Measurements from ENCODE around the gene TLR5. TPM values are rescaled to one million over a fixed set of nuclear protein-coding genes. Genes with fewer than 3 reads are reported as not detected.

TLR5 gene
- total RNA-seq, 3 donors from 2014 or later = 11.5 to 33.5 (median 16.5) TPM

GRCh38 chr1:223156343-223156742 lies 13.3 kb upstream of the TLR5 start:
- no peak for DNase-seq (ENCODE audit: low spot score in 2 of 2)
- Histone ChIP-seq H3K4me3 (no peak overlapping the region), H3K36me3 (no peaks in the 10 kb centered on the region), H3K4me1 (no peaks in the 10 kb centered on the region), H3K27ac (no peak overlapping the region), H3K9me3 (no peaks in the 10 kb centered on the region), H3K27me3 (no peaks in the 10 kb centered on the region)
- no peak for TF ChIP-seq POLR2AphosphoS5 (IDR thresholded peaks at IDR 0.05)
- no peak for TF ChIP-seq POLR2A (IDR thresholded peaks at IDR 0.05)
- TF ChIP-seq CTCF (IDR thresholded peaks at IDR 0.05) = no peak
- intact Hi-C loops (cut with DNase I; ENCODE audit: low total_unique reads) = no loop called here

- Histone ChIP-seq H3K27me3 (no peaks in the 10 kb centered on the region), H3K36me3 (no peaks in the 10 kb centered on the region), H3K4me3 (no peak overlapping the region), H3K9me3 (no peaks in the 10 kb centered on the region), H3K4me1 (no peaks in the 10 kb centered on the region), H3K27ac (no peak overlapping the region)
- no peak for TF ChIP-seq POLR2AphosphoS5 (IDR thresholded peaks at IDR 0.05)
- TF ChIP-seq CTCF (IDR thresholded peaks at IDR 0.05) = no peak
- TF ChIP-seq POLR2A (IDR thresholded peaks at IDR 0.05) = no peak
- no peak for DNase-seq (ENCODE audit: low spot score in 2 of 2)
- intact Hi-C loops (cut with DNase I; ENCODE audit: low total_unique reads) = no loop called here
Measured at GRCh38 chr1:223155153-223155552, 12.1 kb upstream of the TLR5 start.

- Histone ChIP-seq H3K27me3 (no peaks in the 10 kb centered on the region), H3K36me3 (no peaks in the 10 kb centered on the region), H3K4me3 (no peak overlapping the region), H3K4me1 (no peaks in the 10 kb centered on the region), H3K27ac (no peak overlapping the region), H3K9me3 (no peaks in the 10 kb centered on the region)
- no peak for DNase-seq (ENCODE audit: low spot score in 2 of 2)
- no peak for TF ChIP-seq CTCF (IDR thresholded peaks at IDR 0.05)
- no peak for TF ChIP-seq POLR2A (IDR thresholded peaks at IDR 0.05)
- no peak for TF ChIP-seq POLR2AphosphoS5 (IDR thresholded peaks at IDR 0.05)
- intact Hi-C loops (cut with DNase I; ENCODE audit: low total_unique reads) = no loop called here
Measured at GRCh38 chr1:223153177-223154119, 10.4 kb upstream of the TLR5 start.

GRCh38 chr1:223152399-223152798 lies 9.4 kb upstream of the TLR5 start:
- Histone ChIP-seq H3K27ac (no peak overlapping the region), H3K36me3 (no peaks in the 10 kb centered on the region), H3K27me3 (no peaks in the 10 kb centered on the region), H3K4me3 (no peak overlapping the region), H3K4me1 (no peaks in the 10 kb centered on the region), H3K9me3 (no peaks in the 10 kb centered on the region)
- intact Hi-C loops (cut with DNase I; ENCODE audit: low total_unique reads) = no loop called here
- TF ChIP-seq CTCF (IDR thresholded peaks at IDR 0.05) (no peak), POLR2AphosphoS5 (IDR thresholded peaks at IDR 0.05) (no peak), POLR2A (IDR thresholded peaks at IDR 0.05) (no peak)
- no peak for DNase-seq (ENCODE audit: low spot score in 2 of 2)

GRCh38 chr1:223150443-223150842 lies 7.4 kb upstream of the TLR5 start:
- H3K4me3 ChIP-seq = no peak overlapping the region
- H3K9me3 ChIP-seq = no peaks in the 10 kb centered on the region
- H3K27ac ChIP-seq = no peak overlapping the region
- TF ChIP-seq CTCF (IDR thresholded peaks at IDR 0.05) = no peak
- no peak for TF ChIP-seq POLR2A (IDR thresholded peaks at IDR 0.05)
- TF ChIP-seq POLR2AphosphoS5 (IDR thresholded peaks at IDR 0.05) = no peak
- H3K4me1 ChIP-seq = no peaks in the 10 kb centered on the region
- no peak for DNase-seq (ENCODE audit: low spot score in 2 of 2)
- no peaks in the 10 kb centered on the region for H3K27me3 ChIP-seq
- H3K36me3 ChIP-seq = no peaks in the 10 kb centered on the region
- intact Hi-C loops (cut with DNase I; ENCODE audit: low total_unique reads) = no loop called here
